Muscle layer of duodenum (tissue), 2 donors: ENCODE results near the gene F2RL1.
"Not testable (repeated sequence)": the region's sequence is repeated elsewhere in the genome, so short reads cannot be mapped to it uniquely, and the experiment has no call there.

Experiments
- H3K27ac ChIP-seq: one replicate; pipeline ENCODE4 v1.7.0; 2013; ENCODE audit warnings: mild to moderate bottlenecking, low read length
- H3K27me3 ChIP-seq: one replicate; pipeline ENCODE4 v1.7.0; 2013; ENCODE audit warnings: low read depth, mild to moderate bottlenecking, control low read depth, low read length
- H3K36me3 ChIP-seq, 2 donors: one replicate each; pipeline ENCODE4 v1.7.0; 2013; ENCODE audit warnings: low read length in 2 of 2, control low read depth in 1 of 2, mild to moderate bottlenecking in 1 of 2; ENCODE audit not compliant: insufficient read depth in 2 of 2, control insufficient read depth in 1 of 2
- H3K4me1 ChIP-seq, 2 donors: one replicate each; pipeline ENCODE4 v1.7.0; 2013; ENCODE audit warnings: low read length in 2 of 2, mild to moderate bottlenecking in 2 of 2, control low read depth in 1 of 2, moderate library complexity in 1 of 2; ENCODE audit not compliant: insufficient read depth in 2 of 2, control insufficient read depth in 1 of 2
- H3K4me3 ChIP-seq, 2 donors: one replicate each; pipeline ENCODE4 v1.7.0; 2013; ENCODE audit warnings: low read length in 2 of 2, low read depth in 1 of 2, mild to moderate bottlenecking in 1 of 2
- H3K9me3 ChIP-seq, 2 donors: one replicate each; pipeline ENCODE4 v1.7.0; 2013; ENCODE audit warnings: low read length in 2 of 2, control low read depth in 1 of 2, mild to moderate bottlenecking in 1 of 2; ENCODE audit not compliant: control insufficient read depth in 1 of 2
- donor health status: healthy.

Gene F2RL1

DNA sequence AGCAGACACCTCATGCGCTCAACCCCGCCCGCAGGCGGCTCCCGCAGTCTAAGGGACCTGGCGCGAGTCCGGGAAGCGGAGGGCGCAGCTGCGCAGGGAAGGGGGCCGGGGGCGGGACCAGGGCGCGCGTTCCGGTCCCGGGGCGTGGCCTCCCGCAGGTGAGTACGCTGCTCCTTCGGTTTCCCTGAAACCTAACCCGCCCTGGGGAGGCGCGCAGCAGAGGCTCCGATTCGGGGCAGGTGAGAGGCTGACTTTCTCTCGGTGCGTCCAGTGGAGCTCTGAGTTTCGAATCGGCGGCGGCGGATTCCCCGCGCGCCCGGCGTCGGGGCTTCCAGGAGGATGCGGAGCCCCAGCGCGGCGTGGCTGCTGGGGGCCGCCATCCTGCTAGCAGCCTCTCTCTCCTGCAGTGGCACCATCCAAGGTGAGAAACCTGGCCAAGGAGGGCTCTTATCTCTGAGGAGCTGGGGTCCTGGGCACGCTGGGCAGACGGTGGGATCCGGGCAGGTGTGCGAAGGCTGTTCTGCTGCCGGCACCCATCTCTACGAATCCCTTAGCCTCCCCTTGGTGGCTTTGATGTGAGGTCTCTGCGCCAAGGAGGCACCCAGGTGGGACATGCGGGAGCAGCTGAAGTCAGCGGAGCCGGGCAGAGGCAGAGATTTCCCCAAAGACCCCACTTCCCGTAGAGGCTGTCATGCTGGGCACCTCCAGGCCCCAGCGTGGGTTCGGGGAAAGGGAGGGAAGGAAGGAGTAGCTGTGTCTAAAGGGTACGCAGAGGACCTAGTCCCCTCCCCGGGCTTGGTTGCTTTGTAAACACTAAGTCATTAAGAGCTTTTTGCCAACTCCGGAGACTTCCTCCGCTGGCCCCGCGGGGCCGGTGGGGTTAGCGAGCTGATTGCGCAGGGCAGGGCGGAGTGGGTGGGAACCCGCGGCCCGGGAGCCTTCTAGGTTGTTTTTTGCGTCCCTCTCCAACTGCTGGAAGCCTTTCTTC lies at the start of gene F2RL1:
F2RL1 (plus strand) TSS at position 187 of the 988 bp plus-strand sequence; CDS start at position 340, 153 bp downstream.
- Histone ChIP-seq H3K27ac (peak within 1 kb of the TSS; percentile 77), H3K36me3 (no peaks in the 10 kb centered on the region), H3K4me3 (peak within 1 kb of the TSS; percentile 74 to 84), H3K27me3 (peaks cover 16% of the 10 kb centered on the region), H3K4me1 (peaks cover 0 to 16% of the 10 kb centered on the region in 2 donors), H3K9me3 (no peaks in the 10 kb centered on the region)

- not testable (repeated sequence) for H3K27me3 ChIP-seq, H3K36me3 ChIP-seq, H3K4me3 ChIP-seq, H3K9me3 ChIP-seq, H3K27ac ChIP-seq, H3K4me1 ChIP-seq
These were observed 47.8 kb upstream of the F2RL1 start for GRCh38 chr5:76771041-76771440.

DNA sequence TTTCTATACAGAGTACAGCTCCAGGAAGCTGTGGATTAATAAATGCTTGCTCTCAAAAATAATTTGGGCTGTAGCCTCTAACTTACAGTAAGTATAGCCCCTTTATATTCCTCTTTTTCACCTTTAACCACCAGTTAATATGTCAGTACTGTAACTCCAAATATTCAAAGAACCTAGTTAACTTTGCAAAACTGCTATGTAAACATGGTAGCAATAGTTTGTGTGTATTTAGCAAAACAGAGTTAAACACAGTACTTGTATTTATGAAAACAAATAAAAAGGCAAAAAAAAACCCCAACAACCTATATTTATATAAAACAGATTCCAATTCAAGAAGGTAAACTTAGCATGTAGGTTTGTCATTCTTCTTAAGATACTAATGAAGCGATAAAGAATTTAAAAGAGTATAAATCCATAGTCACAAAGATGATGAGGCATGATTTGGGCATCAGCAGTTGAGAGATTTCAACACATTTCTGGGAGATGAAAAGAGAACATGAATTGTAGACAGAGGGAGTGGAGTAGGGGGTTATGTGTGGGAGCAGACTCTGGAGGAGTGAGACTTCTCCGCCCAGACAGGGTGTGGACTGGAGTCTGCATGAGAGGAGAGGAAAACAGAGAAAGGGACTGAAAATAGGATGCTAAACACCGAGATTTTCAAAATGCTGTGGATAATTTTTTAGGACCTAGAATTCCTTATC lies 47.0 kb upstream of the F2RL1 start:
- Histone ChIP-seq H3K4me1 (no peaks in the 10 kb centered on the region), H3K27me3 (no peaks in the 10 kb centered on the region), H3K9me3 (no peaks in the 10 kb centered on the region), H3K27ac (no peak overlapping the region), H3K4me3 (no peak overlapping the region), H3K36me3 (no peaks in the 10 kb centered on the region)

DNA sequence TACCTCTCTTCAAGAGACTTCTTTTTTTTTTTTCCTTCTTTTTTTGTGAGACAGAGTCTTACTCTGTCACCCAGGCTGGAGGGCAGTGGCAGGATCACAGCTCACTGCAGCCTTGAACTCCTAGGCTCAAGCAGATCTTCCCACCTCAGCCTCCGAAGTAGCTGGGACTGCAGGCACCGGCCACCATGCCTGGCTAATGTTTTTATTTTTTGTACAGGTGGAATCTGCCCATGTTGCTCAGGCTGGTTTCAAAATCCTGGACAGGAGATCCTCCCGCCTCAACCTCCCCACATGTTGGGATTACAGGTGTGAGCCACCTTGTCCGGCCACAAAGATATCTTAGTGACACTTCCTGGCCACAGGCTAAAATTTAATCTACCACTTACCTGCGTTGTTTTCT lies 42.9 kb upstream of the F2RL1 start:
- H3K4me1 ChIP-seq, result no peaks in the 10 kb centered on the region
- H3K27ac ChIP-seq, result no peak overlapping the region
- H3K4me3 ChIP-seq, result no peak overlapping the region
- H3K9me3 ChIP-seq, result no peaks in the 10 kb centered on the region
- no peaks in the 10 kb centered on the region for H3K27me3 ChIP-seq
- no peaks in the 10 kb centered on the region for H3K36me3 ChIP-seq

- no peak overlapping the region for H3K27ac ChIP-seq
- no peaks in the 10 kb centered on the region for H3K4me1 ChIP-seq
- H3K9me3 ChIP-seq, result no peaks in the 10 kb centered on the region
- H3K27me3 ChIP-seq, result no peaks in the 10 kb centered on the region
- H3K4me3 ChIP-seq, result no peak overlapping the region
- no peaks in the 10 kb centered on the region for H3K36me3 ChIP-seq
These were observed 42.4 kb upstream of the F2RL1 start for GRCh38 chr5:76776391-76776790.

DNA sequence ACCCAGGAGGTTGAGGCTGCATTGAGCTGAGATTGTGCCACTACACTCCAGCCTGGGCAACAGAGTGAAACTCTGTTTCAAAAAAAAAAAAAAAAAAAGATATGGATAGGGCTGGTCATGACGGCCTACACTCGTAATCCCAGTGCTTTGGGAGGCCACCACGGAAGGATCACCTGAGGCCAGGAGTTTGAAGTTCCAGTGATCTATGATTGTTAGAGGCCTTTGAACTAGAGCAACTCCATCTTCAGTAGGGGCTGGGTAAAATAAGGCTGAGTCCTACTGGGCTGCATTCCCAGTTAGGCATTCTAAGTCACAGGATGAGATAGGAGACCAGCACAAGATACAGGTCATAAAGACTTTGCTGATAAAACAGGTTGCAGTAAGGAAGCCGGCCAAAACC lies 38.2 kb upstream of the F2RL1 start:
- not testable (repeated sequence) for H3K27me3 ChIP-seq, H3K27ac ChIP-seq, H3K36me3 ChIP-seq, H3K4me1 ChIP-seq, H3K9me3 ChIP-seq, H3K4me3 ChIP-seq

- no peaks in the 10 kb centered on the region for H3K4me1 ChIP-seq
- H3K27ac ChIP-seq, result no peak overlapping the region
- no peaks in the 10 kb centered on the region for H3K36me3 ChIP-seq
- H3K9me3 ChIP-seq, result no peaks in the 10 kb centered on the region
- no peaks in the 10 kb centered on the region for H3K27me3 ChIP-seq
- H3K4me3 ChIP-seq, result no peak overlapping the region
These were observed 37.1 kb upstream of the F2RL1 start for GRCh38 chr5:76781775-76782174.

GRCh38 chr5:76782444-76782843 lies 36.4 kb upstream of the F2RL1 start:
- Histone ChIP-seq H3K4me1 (no peaks in the 10 kb centered on the region), H3K27me3 (no peaks in the 10 kb centered on the region), H3K9me3 (no peaks in the 10 kb centered on the region), H3K27ac (no peak overlapping the region), H3K4me3 (no peak overlapping the region), H3K36me3 (no peaks in the 10 kb centered on the region)

DNA sequence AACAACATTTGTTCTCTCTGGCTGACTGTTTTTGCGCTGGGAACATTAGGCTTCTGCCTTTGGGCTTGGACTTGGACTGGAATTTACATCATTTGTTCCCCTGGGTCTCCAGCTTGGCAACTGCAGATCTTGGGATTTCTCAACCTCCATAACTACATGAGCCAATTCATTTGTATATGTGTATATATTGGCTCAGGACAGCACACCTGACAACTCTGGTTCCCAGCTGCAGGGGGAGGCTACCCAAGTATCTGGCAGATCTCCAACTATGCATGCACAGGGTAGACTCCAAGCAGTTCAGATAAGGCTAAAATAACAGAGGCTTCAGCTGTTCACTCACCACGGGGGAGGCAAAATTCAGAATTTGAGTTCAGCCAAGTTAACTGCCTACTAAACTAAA lies 31.6 kb upstream of the F2RL1 start:
- Histone ChIP-seq H3K4me1 (peaks cover 0 to 6% of the 10 kb centered on the region in 2 donors), H3K36me3 (no peaks in the 10 kb centered on the region), H3K27me3 (no peaks in the 10 kb centered on the region), H3K27ac (no peak overlapping the region), H3K9me3 (no peaks in the 10 kb centered on the region), H3K4me3 (no peak overlapping the region)

GRCh38 chr5:76788362-76788761 lies 30.5 kb upstream of the F2RL1 start:
- Histone ChIP-seq H3K9me3 (no peaks in the 10 kb centered on the region), H3K4me3 (no peak overlapping the region), H3K36me3 (no peaks in the 10 kb centered on the region), H3K4me1 (peaks cover 0 to 6% of the 10 kb centered on the region in 2 donors), H3K27ac (no peak overlapping the region), H3K27me3 (no peaks in the 10 kb centered on the region)

GRCh38 chr5:76789275-76789674 lies 29.6 kb upstream of the F2RL1 start:
- not testable (repeated sequence) for H3K9me3 ChIP-seq, H3K36me3 ChIP-seq, H3K4me1 ChIP-seq, H3K27me3 ChIP-seq, H3K4me3 ChIP-seq, H3K27ac ChIP-seq
